IMR-90 (cell line): ENCODE data around the gene SERPINB4. TPM values are rescaled to one million over a fixed set of nuclear protein-coding genes. Genes with fewer than 3 reads are reported as not detected.

Source experiments
- ATAC-seq: fragments of 200-7000 bp; cut with Tn5 transposase; 2 replicates; pipeline ENCODE4 v1.9.1; 2020; ENCODE audit warnings: low read depth, mild to moderate bottlenecking, moderate library complexity
- BruUV-seq: library from RNA; stranded (reverse); fragments of 400-500 nt; replicated peaks from 2 replicates; lab custom pipeline; 2021; lab: Mats Ljungman, UMichigan
- CTCF ChIA-PET: fragments of 300-600 bp; formaldehyde crosslinking; extraction: SDS; loops from one replicate; lab custom pipeline; 2021; ENCODE audit warnings: antibody characterized with exemption; lab: Yijun Ruan, JAX
- POLR2A ChIA-PET: fragments of 300-600 bp; sonication (Branson Sonifier 250); formaldehyde crosslinking; loops from one replicate; lab custom pipeline; 2022; ENCODE audit warnings: antibody characterized with exemption; ENCODE audit not compliant: unreplicated experiment; lab: Charles Lee
- DNase-seq: peaks from one replicate; pipeline ENCODE4 v3.0.0; 2013
- H2AFZ ChIP-seq: replicated peaks from 2 replicates; pipeline ENCODE3; 2013; ENCODE audit warnings: low read length, mild to moderate bottlenecking; ENCODE audit not compliant: poor library complexity
- H2AK5ac ChIP-seq: 2 replicates; pipeline ENCODE4 v1.6.1; 2013; ENCODE audit warnings: low read depth, low read length, inconsistent platforms
- H2AK9ac ChIP-seq: replicated peaks from 2 replicates; pipeline ENCODE3; 2013; ENCODE audit warnings: mild to moderate bottlenecking, low read depth, low read length, moderate library complexity; ENCODE audit not compliant: poor library complexity
- H2BK120ac ChIP-seq: 2 replicates; pipeline ENCODE4 v1.6.1; 2013; ENCODE audit warnings: low read depth, low read length, inconsistent platforms
- H2BK15ac ChIP-seq: 3 replicates; pipeline ENCODE4 v1.6.1; 2013; ENCODE audit warnings: low read depth, low read length, inconsistent platforms
- H2BK20ac ChIP-seq: 2 replicates; pipeline ENCODE4 v1.6.1; 2013; ENCODE audit warnings: low read depth, mild to moderate bottlenecking, inconsistent platforms, low read length, moderate library complexity
- H2BK5ac ChIP-seq: 2 replicates; pipeline ENCODE4 v1.6.1; 2013; ENCODE audit warnings: mild to moderate bottlenecking, low read depth, low read length, inconsistent platforms; ENCODE audit not compliant: poor library complexity, severe bottlenecking
- H3K14ac ChIP-seq: replicated peaks from 2 replicates; pipeline ENCODE4 v1.6.1; 2013; ENCODE audit warnings: low read depth, low read length, inconsistent platforms
- H3K18ac ChIP-seq: 2 replicates; pipeline ENCODE4 v1.6.1; 2013; ENCODE audit warnings: low read depth, low read length, control low read depth
- H3K23ac ChIP-seq: 2 replicates; pipeline ENCODE4 v1.6.1; 2013; ENCODE audit warnings: low read depth, low read length, inconsistent platforms
- H3K27ac ChIP-seq: 2 replicates; pipeline ENCODE4 v1.5.1; 2013; ENCODE audit warnings: mild to moderate bottlenecking, control low read depth, low read length; ENCODE audit not compliant: insufficient read depth
- H3K27me3 ChIP-seq: 2 replicates; pipeline ENCODE4 v1.6.1; 2013; ENCODE audit warnings: low read length; ENCODE audit not compliant: control insufficient read depth, insufficient read depth
- H3K36me3 ChIP-seq: 2 replicates; pipeline ENCODE4 v1.6.1; 2013; ENCODE audit warnings: low read length, mixed read lengths; ENCODE audit not compliant: control insufficient read depth, insufficient read depth
- H3K4ac ChIP-seq: 2 replicates; pipeline ENCODE4 v1.6.1; 2013; ENCODE audit warnings: low read depth, low read length, inconsistent platforms
- H3K4me1 ChIP-seq: 2 replicates; pipeline ENCODE4 v1.6.1; 2013; ENCODE audit warnings: low read length, mixed read lengths; ENCODE audit not compliant: control insufficient read depth, insufficient read depth
- H3K4me2 ChIP-seq: 2 replicates; pipeline ENCODE4 v1.6.1; 2013; ENCODE audit warnings: low read depth, mild to moderate bottlenecking, control low read depth, low read length, moderate library complexity
- H3K4me3 ChIP-seq: 2 replicates; pipeline ENCODE4 v1.5.1; 2013; ENCODE audit warnings: low read depth, mild to moderate bottlenecking, control low read depth, low read length, moderate library complexity; ENCODE audit not compliant: insufficient read depth
- H3K56ac ChIP-seq: 2 replicates; pipeline ENCODE4 v1.6.1; 2013; ENCODE audit warnings: low read length, inconsistent platforms; ENCODE audit not compliant: insufficient read depth; ENCODE audit errors: extremely low read depth
- H3K79me1 ChIP-seq, 2 experiments: 2 replicates each; pipeline ENCODE4 v1.6.1; 2013; ENCODE audit warnings: low read length in 2 of 2, inconsistent platforms in 1 of 2, low read depth in 1 of 2
- H3K9ac ChIP-seq: 2 replicates; pipeline ENCODE4 v1.6.1; 2013; ENCODE audit warnings: low read depth, low read length, control low read depth
- H3K9me1 ChIP-seq: 2 replicates; pipeline ENCODE4 v1.6.1; 2013; ENCODE audit warnings: low read length, inconsistent platforms; ENCODE audit not compliant: insufficient read depth
- H3K9me3 ChIP-seq: 2 replicates; pipeline ENCODE4 v1.6.1; 2013; ENCODE audit warnings: low read length; ENCODE audit not compliant: control insufficient read depth, insufficient read depth
- H4K20me1 ChIP-seq: 2 replicates; pipeline ENCODE4 v1.6.1; 2013; ENCODE audit warnings: low read length, inconsistent platforms; ENCODE audit not compliant: insufficient read depth
- H4K5ac ChIP-seq: 2 replicates; pipeline ENCODE4 v1.6.1; 2013; ENCODE audit warnings: mild to moderate bottlenecking, low read depth, low read length, control low read depth
- H4K8ac ChIP-seq, 2 experiments: 2 replicates each; pipeline ENCODE4 v1.6.1; 2013; ENCODE audit warnings: low read depth in 2 of 2, low read length in 2 of 2, control low read depth in 1 of 2, inconsistent platforms in 1 of 2
- H4K91ac ChIP-seq: 2 replicates; pipeline ENCODE4 v1.6.1; 2013; ENCODE audit warnings: low read depth, low read length, inconsistent platforms; ENCODE audit not compliant: insufficient read depth
- CTCF ChIP-seq: conservative IDR thresholded peaks from 2 replicates; pipeline ENCODE4 v1.5.1; 2012; ENCODE audit warnings: mild to moderate bottlenecking, low read depth, low read length, improper control_type of control experiment
- FOS ChIP-seq: fragments of 150-350 bp; IDR thresholded peaks from 2 replicates; pipeline ENCODE4 v1.6.1; 2016; ENCODE audit warnings: low read depth, low read length
- MXI1 ChIP-seq: IDR thresholded peaks from 2 replicates; pipeline ENCODE4 v1.6.1; 2012; ENCODE audit warnings: low read depth, mild to moderate bottlenecking, low read length, moderate library complexity, borderline replicate concordance
- POLR2A ChIP-seq: IDR thresholded peaks from 2 replicates; pipeline ENCODE4 v1.6.1; 2012; ENCODE audit warnings: mild to moderate bottlenecking, low read depth, low read length
- SMC3 ChIP-seq: fragments of 150-350 bp; IDR thresholded peaks from 2 replicates; pipeline ENCODE4 v1.6.1; 2016; ENCODE audit warnings: low read depth, mild to moderate bottlenecking, antibody characterized with exemption, low read length, moderate library complexity
- WGBS, 2 experiments: methylation state at CpG; one replicate each; pipeline versions ENCODE4 v1.1.5 to v1.1.7; 2013; ENCODE audit warnings: missing lambda C conversion rate in 2 of 2; ENCODE audit not compliant: insufficient read length in 1 of 2; ENCODE audit errors: extremely low coverage in 2 of 2; 5-methylcytosine and 5-hydroxymethylcytosine counted together
- dilution Hi-C: fragments of 300-500 bp; cut with HindIII; formaldehyde crosslinking; loops from one replicate; pipeline ENCODE4 v1.14.3; 2018; ENCODE audit warnings: low sequenced_read_pairs; ENCODE audit not compliant: unreplicated experiment
- in situ Hi-C: fragments of 300-500 bp; cut with MboI; formaldehyde crosslinking; loops from 3 replicates; pipeline ENCODE4 v1.14.3; 2019; ENCODE audit warnings: low sequenced_read_pairs, inconsistent platforms, mixed read lengths
- intact Hi-C: fragments of 100-400 bp; cut with micrococcal nuclease; formaldehyde crosslinking; loops from 2 replicates; pipeline ENCODE4 v1.10.0; 2022
- polyA plus RNA-seq, 3 experiments: library from polyadenylated mRNA; depleted of rRNA; stranded (reverse); fragments of >200 nt; gene quantifications; 2 replicates each; pipeline ENCODE4 v1.2.3, GENCODE V29; 2012; ENCODE audit warnings: low replicate concordance in 1 of 3
- total RNA-seq: library from RNA; depleted of rRNA; stranded (reverse); fragments of >200 nt; gene quantifications from 2 replicates; pipeline ENCODE4 v1.2.3, GENCODE V29; 2012

SERPINB4 gene
- total and polyA plus RNA-seq, 2 of the 4 experiments (the other 2 are of a cell fraction) = not detected

- Histone ChIP-seq H3K27me3 (no peaks in the 10 kb centered on the region), H4K91ac (no peak overlapping the region), H3K4me1 (no peaks in the 10 kb centered on the region; the same call in 1 of the 2 replicates), H2AFZ (no peak overlapping the region), H3K9ac (no peak overlapping the region), H2AK5ac (no peak overlapping the region), H3K14ac (no peak overlapping the region), H2AK9ac (peak overlapping the region; percentile 38), H4K5ac (no peak overlapping the region), H3K9me1 (no peaks in the 10 kb centered on the region; the same call in 1 of the 2 replicates), H2BK5ac (no peak overlapping the region), H3K4me3 (no peak overlapping the region), H2BK120ac (no peak overlapping the region), H3K9me3 (no peaks in the 10 kb centered on the region), H3K27ac (no peak overlapping the region), H4K8ac (no peak overlapping the region), H3K79me1 (no peaks in the 10 kb centered on the region), H3K23ac (no peak overlapping the region), H3K56ac (no peak overlapping the region), H4K20me1 (no peaks in the 10 kb centered on the region), H3K4me2 (no peak overlapping the region), H2BK20ac (no peak overlapping the region), H3K36me3 (no peaks in the 10 kb centered on the region), H3K4ac (no peak overlapping the region), H3K18ac (no peak overlapping the region), H2BK15ac (no peak overlapping the region)
- no CpG with 5 or more reads among the region's 3 CpGs for WGBS, 2 experiments
- TF ChIP-seq FOS (no peak), MXI1 (no peak), POLR2A (no peak), CTCF (no peak), SMC3 (no peak)
- in situ Hi-C loops (no loop called here), intact Hi-C loops (no loop called here), dilution Hi-C loops (no loop called here)
- DNase-seq (no peak), ATAC-seq (no peak)
- ChIA-PET POLR2A (no interaction called here), CTCF (interaction anchor here (2.0 kb wide), 1 partner anchor 10 kb away, joined by 4 read pairs; no protein-coding TSS in a partner anchor)
- no TSS peak for BruUV-seq
These were observed 40.7 kb upstream of the SERPINB4 start for GRCh38 chr18:63684718-63685117.
